NT2/D1 (cell line): ENCODE results near the gene B3GALT6.

ENCODE experiments used
- DNase-seq: peaks from one replicate; pipeline ENCODE4 v3.0.0-alpha.2; 2011; ENCODE audit warnings: low read depth, low spot score
- H3K27me3 ChIP-seq: 2 replicates; pipeline ENCODE4 v1.6.0; 2011; ENCODE audit warnings: mild to moderate bottlenecking; ENCODE audit not compliant: insufficient read length, insufficient read depth
- H3K36me3 ChIP-seq: 2 replicates; pipeline ENCODE4 v1.6.1; 2011; ENCODE audit warnings: mild to moderate bottlenecking, low read length, mixed read lengths; ENCODE audit not compliant: insufficient read depth, insufficient read length
- H3K4me1 ChIP-seq: 2 replicates; pipeline ENCODE4 v1.5.1; 2011; ENCODE audit not compliant: insufficient read depth, insufficient read length
- H3K4me3 ChIP-seq: 2 replicates; pipeline ENCODE4 v1.5.1; 2011; ENCODE audit warnings: low read depth; ENCODE audit not compliant: insufficient read length
- H3K9ac ChIP-seq: 2 replicates; pipeline ENCODE4 v1.6.0; 2011; ENCODE audit warnings: low read depth; ENCODE audit not compliant: insufficient read length
- H3K9me3 ChIP-seq: 2 replicates; pipeline ENCODE4 v1.5.1; 2011; ENCODE audit warnings: mild to moderate bottlenecking, low read length; ENCODE audit not compliant: insufficient read depth
- SUZ12 ChIP-seq: IDR thresholded peaks from 2 replicates; pipeline ENCODE4 v1.6.1; 2011; ENCODE audit not compliant: insufficient read length, insufficient read depth; ENCODE audit errors: extremely low read depth
- YY1 ChIP-seq: IDR thresholded peaks from 2 replicates; pipeline ENCODE4 v1.6.1; 2011; ENCODE audit not compliant: insufficient read length, insufficient read depth
- ZNF274 ChIP-seq: IDR thresholded peaks from 2 replicates; pipeline ENCODE4 v1.6.1; 2011; ENCODE audit warnings: mild to moderate bottlenecking, low read depth, low read length

Gene B3GALT6

GRCh38 chr1:1220197-1220596 lies 11.8 kb upstream of the B3GALT6 start:
- H3K9me3 ChIP-seq = no peaks in the 10 kb centered on the region
- no peaks in the 10 kb centered on the region for H3K4me1 ChIP-seq
- no peak overlapping the region for H3K9ac ChIP-seq
- TF ChIP-seq ZNF274 = no peak
- TF ChIP-seq SUZ12 = no peak
- no peak for TF ChIP-seq YY1
- H3K4me3 ChIP-seq = no peak overlapping the region
- no peaks in the 10 kb centered on the region for H3K27me3 ChIP-seq
- peaks cover 71% of the 10 kb centered on the region for H3K36me3 ChIP-seq
- DNase-seq = no peak

GRCh38 chr1:1221887-1222574 lies 10.0 kb upstream of the B3GALT6 start:
- no peak for DNase-seq
- H3K27me3 ChIP-seq = no peaks in the 10 kb centered on the region
- TF ChIP-seq SUZ12 (no peak), YY1 (no peak), ZNF274 (no peak)
- no peaks in the 10 kb centered on the region for H3K4me1 ChIP-seq
- peaks cover 77% of the 10 kb centered on the region for H3K36me3 ChIP-seq
- H3K9ac ChIP-seq = no peak overlapping the region
- H3K9me3 ChIP-seq = no peaks in the 10 kb centered on the region
- no peak overlapping the region for H3K4me3 ChIP-seq

- H3K27me3 ChIP-seq = no peaks in the 10 kb centered on the region
- no peak for TF ChIP-seq SUZ12
- no peak for TF ChIP-seq ZNF274
- TF ChIP-seq YY1 = no peak
- no peak for DNase-seq
- no peak overlapping the region for H3K9ac ChIP-seq
- H3K4me1 ChIP-seq = no peaks in the 10 kb centered on the region
- peaks cover 77% of the 10 kb centered on the region for H3K36me3 ChIP-seq
- H3K9me3 ChIP-seq = no peaks in the 10 kb centered on the region
- no peak overlapping the region for H3K4me3 ChIP-seq
Observed at GRCh38 chr1:1222575-1223225, 9.3 kb upstream of the B3GALT6 start.

- H3K9me3 ChIP-seq = no peaks in the 10 kb centered on the region
- no peak for DNase-seq
- no peak for TF ChIP-seq SUZ12
- H3K9ac ChIP-seq = no peak overlapping the region
- H3K4me3 ChIP-seq = no peak overlapping the region
- no peaks in the 10 kb centered on the region for H3K4me1 ChIP-seq
- peaks cover 78% of the 10 kb centered on the region for H3K36me3 ChIP-seq
- no peaks in the 10 kb centered on the region for H3K27me3 ChIP-seq
Observed at GRCh38 chr1:1223321-1223720, 8.7 kb upstream of the B3GALT6 start.

DNA sequence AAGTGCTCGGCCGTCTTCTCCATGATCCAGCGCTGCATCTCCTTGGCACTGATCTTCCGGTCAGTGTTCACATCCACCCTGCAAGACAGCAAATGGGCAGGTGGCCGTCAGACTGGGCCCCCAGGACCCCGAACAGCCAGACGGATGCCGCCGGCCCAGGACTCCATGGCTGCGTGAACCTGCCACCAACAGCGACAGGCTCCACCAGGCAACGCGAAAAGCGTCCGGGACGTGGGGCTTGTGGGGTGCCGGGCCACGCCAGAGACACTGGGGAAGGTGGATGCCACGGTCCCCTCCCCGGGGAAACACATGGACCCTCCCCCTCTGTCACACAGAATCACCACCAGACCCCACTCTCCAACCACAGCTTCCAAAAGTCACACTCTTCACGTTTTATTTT lies 8.1 kb upstream of the B3GALT6 start:
- no peak for DNase-seq
- TF ChIP-seq ZNF274 = no peak
- no peak for TF ChIP-seq SUZ12
- no peak for TF ChIP-seq YY1
- Histone ChIP-seq H3K4me1 (no peaks in the 10 kb centered on the region), H3K4me3 (no peak overlapping the region), H3K9me3 (no peaks in the 10 kb centered on the region), H3K27me3 (no peaks in the 10 kb centered on the region), H3K9ac (no peak overlapping the region), H3K36me3 (peaks cover 77% of the 10 kb centered on the region)

DNA sequence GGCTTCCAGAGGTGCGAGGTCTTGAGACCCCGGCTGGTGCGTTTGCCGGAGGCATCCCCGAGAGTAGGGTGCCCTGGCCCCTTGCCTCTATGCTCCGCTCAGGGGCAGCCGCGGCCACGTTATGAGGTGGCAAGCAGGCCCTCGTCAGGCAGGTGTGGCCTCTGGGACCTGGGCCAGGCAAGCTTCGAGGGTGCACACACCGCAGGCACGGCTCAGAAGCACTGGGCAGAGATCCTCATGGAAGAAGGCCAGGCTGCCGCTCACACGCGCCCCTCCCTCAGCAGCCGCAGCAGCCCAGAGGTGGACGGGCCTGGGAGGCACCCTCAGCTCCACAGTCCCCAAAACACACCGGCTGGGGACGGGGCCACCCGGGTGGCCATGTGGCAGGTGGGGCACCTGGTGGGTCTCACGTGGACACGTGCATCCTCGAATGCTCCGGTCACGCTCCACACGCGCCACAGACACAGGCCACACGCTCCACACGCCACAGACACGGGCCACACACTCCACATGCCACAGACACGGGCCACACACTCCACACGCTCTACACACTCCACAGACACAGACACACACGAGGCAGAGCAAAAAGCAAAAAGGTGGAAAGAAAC lies 6.7 kb upstream of the B3GALT6 start:
- TF ChIP-seq YY1 = no peak
- TF ChIP-seq SUZ12 = no peak
- TF ChIP-seq ZNF274 = no peak
- no peak for DNase-seq
- no peak overlapping the region for H3K9ac ChIP-seq
- no peaks in the 10 kb centered on the region for H3K9me3 ChIP-seq
- H3K4me3 ChIP-seq = no peak overlapping the region
- no peaks in the 10 kb centered on the region for H3K4me1 ChIP-seq
- H3K27me3 ChIP-seq = no peaks in the 10 kb centered on the region
- H3K36me3 ChIP-seq = peaks cover 83% of the 10 kb centered on the region

GRCh38 chr1:1225913-1226312 lies 6.1 kb upstream of the B3GALT6 start:
- Histone ChIP-seq H3K9ac (no peak overlapping the region), H3K4me3 (no peak overlapping the region), H3K9me3 (no peaks in the 10 kb centered on the region), H3K4me1 (no peaks in the 10 kb centered on the region), H3K27me3 (no peaks in the 10 kb centered on the region), H3K36me3 (peaks cover 78% of the 10 kb centered on the region)
- TF ChIP-seq ZNF274 (no peak), YY1 (no peak)
- no peak for DNase-seq
